Heart right ventricle (tissue), 16 donors: ENCODE measurements around the gene CCDC116. TPM values are rescaled to one million over a fixed set of nuclear protein-coding genes. Genes with fewer than 3 reads are reported as not detected.

Source experiments
- ATAC-seq, 8 donors: fragments of 200-7000 bp; cut with Tn5 transposase; one replicate each; pipeline ENCODE4 v1.9.1; 2020; ENCODE audit warnings: mild to moderate bottlenecking in 8 of 8, moderate library complexity in 8 of 8, moderate number of reproducible peaks in 1 of 8
- DNase-seq, 2 donors: peaks; one replicate each; pipeline ENCODE4 v3.0.0-alpha.2; 2020
- H3K27ac ChIP-seq, 10 donors: fragments of 200-600 bp; sonication (generic) in 2 of 10; one replicate each; pipeline versions ENCODE4 v1.5.0 to v1.8.0; 2020 to 2022; ENCODE audit warnings: mild to moderate bottlenecking in 3 of 10
- H3K27me3 ChIP-seq, 7 donors: fragments of 200-600 bp; one replicate each; pipeline ENCODE4 v1.8.0; 2021 to 2022; ENCODE audit warnings: mild to moderate bottlenecking in 2 of 7
- H3K36me3 ChIP-seq, 9 donors: fragments of 200-600 bp; sonication (generic) in 1 of 9; one replicate each; pipeline versions ENCODE4 v1.5.0 to v1.8.0; 2020 to 2022; ENCODE audit warnings: mild to moderate bottlenecking in 2 of 9
- H3K4me1 ChIP-seq, 9 donors: fragments of 200-600 bp; sonication (generic) in 1 of 9; one replicate each; pipeline versions ENCODE4 v1.5.0 to v1.8.0; 2020 to 2022; ENCODE audit warnings: mild to moderate bottlenecking in 4 of 9
- H3K4me3 ChIP-seq, 10 donors: fragments of 200-600 bp; sonication (generic) in 2 of 10; one replicate each; pipeline versions ENCODE4 v1.5.0 to v1.8.0; 2020 to 2022; ENCODE audit warnings: mild to moderate bottlenecking in 7 of 10, moderate library complexity in 2 of 10
- H3K9me3 ChIP-seq, 11 donors: fragments of 200-600 bp in 10 of 11; sonication (generic) in 2 of 11; one replicate each; pipeline versions ENCODE4 v1.5.0 to v1.8.0; 2013 to 2022; ENCODE audit warnings: mild to moderate bottlenecking in 2 of 11, control low read depth in 1 of 11, moderate library complexity in 1 of 11
- WGBS, 2 donors: extraction: QIAGEN DNeasy Blood & Tissue Kit; methylation state at CpG; one replicate each; pipeline ENCODE4 v1.1.7; 2013; ENCODE audit warnings: inconsistent platforms in 1 of 2; 5-methylcytosine and 5-hydroxymethylcytosine counted together
- intact Hi-C, 10 donors: fragments of 100-400 bp; cut with DNase I; formaldehyde crosslinking; loops; one replicate each; pipeline versions ENCODE4 v1.11.1 to v1.14.2; 2022
- polyA plus RNA-seq, 2 donors: library from polyadenylated mRNA; stranded (reverse); fragments of 200-250 nt; gene quantifications; one replicate each; pipeline ENCODE4 v1.2.3, GENCODE V29; 2013
- total RNA-seq, 10 donors: library from RNA; stranded (reverse); fragmentation: NEBNext Ultra II Directional in 3 of 10; extraction: Animal tissue kit (Norgen Biotek cat#: 25700) in 3 of 10; gene quantifications; one replicate each; pipeline versions ENCODE4 v1.2.1 to v1.2.4, GENCODE V29; 2021 to 2023
- TF ChIP-seq, protein P1 (sequence below), 9 donors: fragments of 200-600 bp; sonication (generic) in 2 of 9; IDR thresholded peaks; one replicate each; pipeline versions ENCODE4 v1.5.0 to v1.8.0; 2021 to 2022; ENCODE audit warnings: antibody characterized with exemption in 9 of 9, mild to moderate bottlenecking in 5 of 9, moderate library complexity in 1 of 9
- donor health status: Arrhythmogenic right ventricular cardiomyopathy.
- donor health status: ischemic (EF 13 %, LVEDD 7.1; RV severe dilation, severe dysfunction).
- donor health status: healthy with polysubstance abuse.
- donor health status: DM: no; HTN: yes; CAD: no.
- donor health status: DM: no; HTN: no; CAD: no.
- donor health status: ischemic (EF 25% LVEDD 6.9; RV normal size, moderate dysfunction).
- donor health status: ischemic (EF 25% LVEDD 5.7; RV mildly dilated, moderate dysfunction).
- donor health status: healthy.
- donor health status: DM: yes; HTN: yes; CAD: no.
- donor health status: Ischemic cardiomyopathy.
- donor health status: ischemic (EF 35%, LVEDD 5.7; RV mildly dilated, moderate dysfunction).
- donor health status: nonischemic (EF 11% LVEDD 7.7; RV severe dilation, severe dysfunction).
- donor health status: DM: yes; HTN: yes; CAD: no.
- donor health status: PGD.
- donor health status: ischemic (EF 29% LVEDD 5.4; RV normal size, mild dysfunction).
- donor health status: nonischemic (EF 23%, LVEDD 6.1; RV moderate dilation, normal function).

CCDC116 gene
- total and polyA plus RNA-seq, 12 donors = 0.11 to 1.2 (median 0.28) TPM; not detected in 4

DNA sequence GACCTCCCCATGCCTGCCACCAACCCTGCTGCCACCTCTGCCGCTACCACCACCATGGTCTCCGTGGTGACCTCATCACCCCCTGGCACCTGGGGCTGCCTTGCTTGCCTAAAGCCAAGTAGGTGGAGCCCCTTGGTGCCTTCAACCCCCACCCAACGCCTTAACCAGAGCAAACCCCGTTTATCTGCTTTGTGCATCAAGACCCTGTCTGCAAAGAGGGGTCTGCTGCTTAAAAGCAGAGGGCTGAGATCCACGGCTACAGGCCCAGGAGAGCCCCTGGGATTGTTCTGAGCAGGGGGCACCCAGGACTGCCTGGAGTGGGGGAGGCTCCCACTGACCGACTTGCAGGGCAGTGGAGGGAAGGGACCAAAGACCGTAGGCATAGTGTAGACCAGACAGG is 28.3 kb downstream of the CCDC116 start:
- intact Hi-C loops = no loop called here
- 78 to 82% methylated on average over 7 of the region's 7 CpGs for WGBS, 2 donors
- Histone ChIP-seq H3K4me3 (no peak overlapping the region), H3K27ac (no peak overlapping the region), H3K36me3 (no peaks in the 10 kb centered on the region), H3K4me1 (peaks cover 0 to 23% (median 7%) of the 10 kb centered on the region in 9 donors), H3K9me3 (no peaks in the 10 kb centered on the region), H3K27me3 (peaks cover 0 to 7% (median 0%) of the 10 kb centered on the region in 7 donors)
- TF ChIP-seq, protein P1, sequence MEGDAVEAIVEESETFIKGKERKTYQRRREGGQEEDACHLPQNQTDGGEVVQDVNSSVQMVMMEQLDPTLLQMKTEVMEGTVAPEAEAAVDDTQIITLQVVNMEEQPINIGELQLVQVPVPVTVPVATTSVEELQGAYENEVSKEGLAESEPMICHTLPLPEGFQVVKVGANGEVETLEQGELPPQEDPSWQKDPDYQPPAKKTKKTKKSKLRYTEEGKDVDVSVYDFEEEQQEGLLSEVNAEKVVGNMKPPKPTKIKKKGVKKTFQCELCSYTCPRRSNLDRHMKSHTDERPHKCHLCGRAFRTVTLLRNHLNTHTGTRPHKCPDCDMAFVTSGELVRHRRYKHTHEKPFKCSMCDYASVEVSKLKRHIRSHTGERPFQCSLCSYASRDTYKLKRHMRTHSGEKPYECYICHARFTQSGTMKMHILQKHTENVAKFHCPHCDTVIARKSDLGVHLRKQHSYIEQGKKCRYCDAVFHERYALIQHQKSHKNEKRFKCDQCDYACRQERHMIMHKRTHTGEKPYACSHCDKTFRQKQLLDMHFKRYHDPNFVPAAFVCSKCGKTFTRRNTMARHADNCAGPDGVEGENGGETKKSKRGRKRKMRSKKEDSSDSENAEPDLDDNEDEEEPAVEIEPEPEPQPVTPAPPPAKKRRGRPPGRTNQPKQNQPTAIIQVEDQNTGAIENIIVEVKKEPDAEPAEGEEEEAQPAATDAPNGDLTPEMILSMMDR (IDR thresholded peaks at IDR 0.05) = no peak
- no peak for DNase-seq
- ATAC-seq = no peak

GRCh38 chr22:21661991-21662390 is 29.4 kb downstream of the CCDC116 start:
- TF ChIP-seq, protein P1 (IDR thresholded peaks at IDR 0.05) = no peak
- DNase-seq = no peak
- 90 to 95% methylated on average over 5 of the region's 5 CpGs for WGBS, 2 donors
- Histone ChIP-seq H3K27ac (no peak overlapping the region), H3K4me3 (no peak overlapping the region), H3K4me1 (peaks cover 0 to 23% (median 14%) of the 10 kb centered on the region in 9 donors), H3K9me3 (no peaks in the 10 kb centered on the region), H3K36me3 (no peaks in the 10 kb centered on the region), H3K27me3 (peaks cover 0 to 7% (median 0%) of the 10 kb centered on the region in 7 donors)
- intact Hi-C loops = no loop called here
- no peak for ATAC-seq

- DNase-seq = no peak
- Histone ChIP-seq H3K4me1 (peaks cover 0 to 20% (median 13%) of the 10 kb centered on the region in 9 donors), H3K4me3 (no peak overlapping the region), H3K27me3 (no peaks in the 10 kb centered on the region), H3K27ac (no peak overlapping the region), H3K36me3 (no peaks in the 10 kb centered on the region), H3K9me3 (no peaks in the 10 kb centered on the region)
- ATAC-seq = no peak
- TF ChIP-seq, protein P1 (IDR thresholded peaks at IDR 0.05) = no peak
- 89 to 92% methylated on average over 2 of the region's 2 CpGs for WGBS, 2 donors
- intact Hi-C loops = no loop called here
Observed at GRCh38 chr22:21663738-21664137, 31.2 kb downstream of the CCDC116 start.

DNA sequence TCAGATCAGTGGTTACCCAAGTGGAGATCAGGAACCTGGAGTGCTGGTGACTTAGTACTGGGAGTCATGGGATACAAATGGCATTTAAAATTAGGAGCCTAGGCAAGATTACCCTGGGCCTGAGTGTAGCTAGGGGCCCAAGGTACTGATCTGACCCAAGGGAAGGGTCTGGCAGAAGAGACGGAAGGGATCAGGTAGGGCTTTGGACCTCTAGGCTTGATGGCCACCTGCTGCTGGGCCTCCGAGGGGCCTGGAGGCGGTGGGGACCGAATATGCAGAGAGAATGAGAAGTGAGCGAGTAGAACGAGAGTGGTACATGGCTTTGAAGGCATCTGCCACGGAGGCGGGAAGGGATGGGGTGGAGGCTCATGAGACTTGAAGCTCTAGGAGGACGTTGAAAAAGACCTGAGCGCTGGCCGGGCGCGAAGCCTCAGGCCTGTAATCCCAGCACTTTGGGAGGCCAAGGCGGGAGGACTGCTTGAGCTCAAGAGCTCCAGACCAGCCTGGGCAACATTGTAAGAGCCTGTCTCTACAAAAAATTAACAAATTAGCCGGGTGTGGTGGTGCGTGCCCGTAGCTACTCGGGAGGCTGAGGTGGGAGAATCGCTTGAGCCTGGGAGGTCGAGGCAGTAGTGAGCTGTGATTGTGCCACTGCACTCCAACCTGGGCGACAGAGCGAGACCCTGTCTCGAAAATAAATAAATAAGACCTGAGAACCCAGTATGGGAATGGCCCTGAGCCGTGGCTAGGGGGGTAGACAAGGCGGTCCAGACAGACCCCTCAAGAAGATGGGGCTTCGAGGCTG is 32.7 kb downstream of the CCDC116 start:
- intact Hi-C loops = no loop called here
- no peaks in the 10 kb centered on the region for H3K27me3 ChIP-seq
- ATAC-seq = no peak
- DNase-seq = no peak
- H3K4me1 ChIP-seq = peaks cover 0 to 20% (median 13%) of the 10 kb centered on the region in 9 donors
- no peaks in the 10 kb centered on the region for H3K9me3 ChIP-seq
- TF ChIP-seq, protein P1 (IDR thresholded peaks at IDR 0.05) = no peak
- H3K36me3 ChIP-seq = peaks cover 0 to 14% (median 0%) of the 10 kb centered on the region in 9 donors
- WGBS, 2 donors = 74 to 75% methylated on average over 26 of the region's 26 CpGs
- H3K27ac ChIP-seq = peak overlapping the region; percentile 66 to 97 (median 93)
- peak overlapping the region; percentile 45 to 96 (median 76) for H3K4me3 ChIP-seq
